GM23338 (cell line): ENCODE results near the gene VAPA. TPM values are rescaled to one million over a fixed set of nuclear protein-coding genes. Genes with fewer than 3 reads are reported as not detected.

Source experiments
- ATAC-seq: fragments of 200-7000 bp; cut with Tn5 transposase; 3 replicates; pipeline ENCODE4 v1.9.1; 2020
- DNase-seq: peaks from one replicate; pipeline ENCODE4 v3.0.0-alpha.2; 2015; ENCODE audit warnings: low spot score
- H2AFZ ChIP-seq: fragments of 200-600 bp; sonication (generic); 2 replicates; pipeline ENCODE4 v1.8.0; 2016; ENCODE audit warnings: antibody characterized with exemption, mild to moderate bottlenecking, moderate library complexity
- H3F3A ChIP-seq: fragments of 200-600 bp; sonication (generic); replicated peaks from 2 replicates; pipeline ENCODE4 v1.8.0; 2017; ENCODE audit warnings: antibody characterized with exemption, mixed run types, low read depth
- H3K27ac ChIP-seq: fragments of 200-600 bp; sonication (generic); 2 replicates; pipeline ENCODE4 v1.6.1; 2016; ENCODE audit warnings: low read depth
- H3K27me3 ChIP-seq: fragments of 200-600 bp; sonication (generic); 2 replicates; pipeline ENCODE4 v1.8.0; 2016; ENCODE audit warnings: mild to moderate bottlenecking, mixed run types, moderate library complexity; ENCODE audit not compliant: insufficient read depth
- H3K36me3 ChIP-seq: fragments of 200-600 bp; sonication (generic); 2 replicates; pipeline ENCODE4 v1.8.0; 2016; ENCODE audit warnings: mild to moderate bottlenecking; ENCODE audit not compliant: insufficient read depth
- H3K4me1 ChIP-seq: fragments of 200-600 bp; sonication (generic); 2 replicates; pipeline ENCODE4 v1.8.0; 2016; ENCODE audit warnings: mild to moderate bottlenecking, moderate library complexity; ENCODE audit not compliant: insufficient read depth
- H3K4me2 ChIP-seq: fragments of 200-600 bp; sonication (generic); 2 replicates; pipeline ENCODE4 v1.7.1; 2017; ENCODE audit warnings: mixed run types
- H3K4me3 ChIP-seq: fragments of 200-600 bp; sonication (generic); 2 replicates; pipeline ENCODE4 v1.6.1; 2016; ENCODE audit warnings: mixed run types
- H3K79me2 ChIP-seq: fragments of 200-600 bp; sonication (generic); replicated peaks from 2 replicates; pipeline ENCODE4 v1.8.0; 2017; ENCODE audit warnings: mild to moderate bottlenecking; ENCODE audit not compliant: insufficient read depth
- H3K9me2 ChIP-seq: fragments of 200-600 bp; sonication (generic); 2 replicates; pipeline ENCODE4 v1.8.0; 2017; ENCODE audit not compliant: insufficient read depth
- H4K20me1 ChIP-seq: fragments of 200-600 bp; sonication (generic); replicated peaks from 2 replicates; pipeline ENCODE4 v1.8.0; 2017; ENCODE audit warnings: mild to moderate bottlenecking; ENCODE audit not compliant: insufficient read depth
- H3K27ac Mint-ChIP-seq: 2 replicates; pipeline ENCODE4 v1.8.0; 2020; ENCODE audit warnings: inconsistent platforms, mild to moderate bottlenecking, moderate library complexity, mixed read lengths
- H3K27me3 Mint-ChIP-seq: 3 replicates; pipeline ENCODE4 v1.8.0; 2022; ENCODE audit warnings: low read depth, mild to moderate bottlenecking, moderate library complexity, mixed read lengths, inconsistent platforms; ENCODE audit not compliant: insufficient read depth, poor library complexity
- H3K36me3 Mint-ChIP-seq: 3 replicates; pipeline ENCODE4 v1.8.0; 2021; ENCODE audit warnings: low read depth, mild to moderate bottlenecking, inconsistent platforms, moderate library complexity, mixed read lengths
- H3K4me1 Mint-ChIP-seq: 3 replicates; pipeline ENCODE4 v1.8.0; 2020; ENCODE audit warnings: mild to moderate bottlenecking, inconsistent platforms, mixed read lengths
- H3K4me3 Mint-ChIP-seq: 3 replicates; pipeline ENCODE4 v1.8.0; 2021; ENCODE audit warnings: moderate library complexity, mild to moderate bottlenecking, inconsistent platforms, mixed read lengths
- H3K9me3 Mint-ChIP-seq: 3 replicates; pipeline ENCODE4 v1.8.0; 2020; ENCODE audit warnings: moderate library complexity, mild to moderate bottlenecking, inconsistent platforms, mixed read lengths
- CREB1 ChIP-seq: fragments of 250-450 bp; sonication (Bioruptor Pico); IDR thresholded peaks from 2 replicates; pipeline ENCODE4 v1.5.0; 2020; ENCODE audit warnings: low read depth, mild to moderate bottlenecking, moderate library complexity
- CTCF ChIP-seq, 2 experiments: fragments of 200-600 bp in 1 of 2; sonication (generic) in 1 of 2; conservative IDR thresholded peaks; 2 replicates each; pipeline versions ENCODE4 v1.5.1 to v1.6.1; 2016 to 2017; ENCODE audit warnings: antibody characterized with exemption in 2 of 2, low read depth in 2 of 2, mild to moderate bottlenecking in 2 of 2, moderate library complexity in 1 of 2
- ETS1 ChIP-seq: IDR thresholded peaks from 2 replicates; pipeline ENCODE4 v1.6.1; 2016; ENCODE audit warnings: antibody characterized with exemption
- EZH2 ChIP-seq: fragments of 200-600 bp; sonication (generic); IDR thresholded peaks from one replicate; pipeline ENCODE4 v1.8.0; 2017; ENCODE audit warnings: antibody characterized with exemption, mild to moderate bottlenecking, low read depth; ENCODE audit not compliant: unreplicated experiment
- EZH2phosphoT487 ChIP-seq: fragments of 200-600 bp; sonication (generic); IDR thresholded peaks from one replicate; pipeline ENCODE4 v1.8.1; 2018; ENCODE audit warnings: antibody characterized with exemption; ENCODE audit not compliant: unreplicated experiment
- JUNB ChIP-seq: IDR thresholded peaks from one replicate; pipeline ENCODE4 v1.6.1; 2016; ENCODE audit warnings: antibody characterized with exemption; ENCODE audit not compliant: unreplicated experiment
- ZNF114 ChIP-seq: fragments of 250-450 bp; sonication (Bioruptor Pico); IDR thresholded peaks from 2 replicates; pipeline ENCODE4 v1.5.0; 2020; ENCODE audit warnings: mild to moderate bottlenecking, moderate library complexity
- ZNF331 ChIP-seq: fragments of 250-450 bp; sonication (Bioruptor Pico); IDR thresholded peaks from 2 replicates; pipeline ENCODE4 v1.5.0; 2020; ENCODE audit warnings: low read depth, mild to moderate bottlenecking, moderate library complexity
- ZNF462 ChIP-seq: fragments of 250-450 bp; sonication (Bioruptor Pico); IDR thresholded peaks from 2 replicates; pipeline ENCODE4 v1.5.0; 2020; ENCODE audit warnings: mild to moderate bottlenecking, moderate library complexity
- polyA plus RNA-seq: library from polyadenylated mRNA; unstranded; fragments of >200 nt; fragmentation: Nextera tagmentation; extraction: Ambion mirVana; gene quantifications from 2 replicates; pipeline ENCODE4 v1.2.1, GENCODE V29; 2016
- total RNA-seq: library from RNA; depleted of rRNA; stranded (reverse); fragments of >200 nt; shearing (Covaris generic); gene quantifications from 2 replicates; pipeline ENCODE4 v1.2.3, GENCODE V29; 2014

Gene VAPA
- total and polyA plus RNA-seq, 2 experiments from 2014 or later = 162 to 178 TPM

- Histone ChIP-seq H3K9me2 (no peaks in the 10 kb centered on the region; the same call in 1 of the 2 replicates), H3K4me1 (no peaks in the 10 kb centered on the region), H3K27me3 (no peaks in the 10 kb centered on the region), H4K20me1 (no peaks in the 10 kb centered on the region), H3K4me2 (no peak overlapping the region), H3F3A (no peaks in the 10 kb centered on the region), H3K27ac (no peak overlapping the region), H2AFZ (no peak overlapping the region), H3K36me3 (no peaks in the 10 kb centered on the region), H3K79me2 (no peaks in the 10 kb centered on the region), H3K4me3 (no peak overlapping the region)
- H3K36me3 Mint-ChIP-seq = no peaks in the 10 kb centered on the region; the same call in 2 of the 3 replicates
- DNase-seq (no peak), ATAC-seq (no peak)
- no peaks in the 10 kb centered on the region for H3K4me1 Mint-ChIP-seq
- H3K9me3 Mint-ChIP-seq = peaks cover 3% of the 10 kb centered on the region
- TF ChIP-seq ZNF114 (CRISPR knock-in tag) (no peak), EZH2phosphoT487 (no peak), JUNB (no peak), ZNF462 (CRISPR knock-in tag) (no peak), EZH2 (no peak), ETS1 (no peak), CTCF (conservative IDR thresholded peaks at IDR 0.05; ENCODE audit: low read depth in 2 of 2) (no peak), CREB1 (CRISPR knock-in tag) (no peak), ZNF331 (no peak)
- no peak overlapping the region for H3K4me3 Mint-ChIP-seq
- H3K27me3 Mint-ChIP-seq = no peaks in the 10 kb centered on the region
- H3K27ac Mint-ChIP-seq = no peak overlapping the region
Observed at GRCh38 chr18:10003281-10003680, 89.5 kb downstream of the VAPA start.
